GM12801 (cell line): ENCODE data around the gene HINT3.

Experiments
- TF ChIP-seq, protein P1 (sequence below): IDR thresholded peaks from one replicate; pipeline ENCODE4 v1.5.1; 2011; ENCODE audit warnings: control low read depth; ENCODE audit not compliant: insufficient read length; ENCODE audit errors: extremely low read depth

HINT3 gene

GRCh38 chr6:125956506-125957390 lies at the start of gene HINT3:
TSS of gene HINT3 (plus strand) at chr6:125956770. CDS start at chr6:125956978, 208 bp downstream.
- TF ChIP-seq, protein P1, sequence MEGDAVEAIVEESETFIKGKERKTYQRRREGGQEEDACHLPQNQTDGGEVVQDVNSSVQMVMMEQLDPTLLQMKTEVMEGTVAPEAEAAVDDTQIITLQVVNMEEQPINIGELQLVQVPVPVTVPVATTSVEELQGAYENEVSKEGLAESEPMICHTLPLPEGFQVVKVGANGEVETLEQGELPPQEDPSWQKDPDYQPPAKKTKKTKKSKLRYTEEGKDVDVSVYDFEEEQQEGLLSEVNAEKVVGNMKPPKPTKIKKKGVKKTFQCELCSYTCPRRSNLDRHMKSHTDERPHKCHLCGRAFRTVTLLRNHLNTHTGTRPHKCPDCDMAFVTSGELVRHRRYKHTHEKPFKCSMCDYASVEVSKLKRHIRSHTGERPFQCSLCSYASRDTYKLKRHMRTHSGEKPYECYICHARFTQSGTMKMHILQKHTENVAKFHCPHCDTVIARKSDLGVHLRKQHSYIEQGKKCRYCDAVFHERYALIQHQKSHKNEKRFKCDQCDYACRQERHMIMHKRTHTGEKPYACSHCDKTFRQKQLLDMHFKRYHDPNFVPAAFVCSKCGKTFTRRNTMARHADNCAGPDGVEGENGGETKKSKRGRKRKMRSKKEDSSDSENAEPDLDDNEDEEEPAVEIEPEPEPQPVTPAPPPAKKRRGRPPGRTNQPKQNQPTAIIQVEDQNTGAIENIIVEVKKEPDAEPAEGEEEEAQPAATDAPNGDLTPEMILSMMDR, result no peak

- TF ChIP-seq, protein P1, result no peak
These were observed 46.0 kb upstream of the HINT3 start for GRCh38 chr6:125910527-125910926.

GRCh38 chr6:125913145-125913544 lies 43.4 kb upstream of the HINT3 start:
- TF ChIP-seq, protein P1, result no peak

DNA sequence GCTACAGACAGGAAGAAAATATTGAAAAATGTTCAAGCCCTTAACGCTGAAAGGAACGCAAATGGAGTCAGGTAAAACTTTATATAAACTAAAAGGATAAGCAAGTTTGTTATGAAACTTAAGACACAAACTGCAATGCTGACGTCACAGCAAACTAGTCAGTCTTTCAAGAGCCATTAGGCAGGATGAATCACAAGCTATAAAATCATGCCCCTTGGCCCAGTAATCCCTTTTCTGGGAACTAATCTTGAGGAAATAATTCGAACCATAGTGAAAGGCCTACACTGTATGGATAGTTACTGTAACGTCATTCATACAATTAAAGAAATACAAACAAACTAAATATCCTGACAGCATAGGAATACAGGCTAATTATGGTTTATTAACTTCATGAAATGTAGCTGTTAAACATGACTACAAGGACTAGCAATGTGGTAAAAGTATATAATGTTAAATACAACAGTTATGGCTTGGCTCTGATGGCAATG lies 42.7 kb upstream of the HINT3 start:
- TF ChIP-seq, protein P1, result no peak

DNA sequence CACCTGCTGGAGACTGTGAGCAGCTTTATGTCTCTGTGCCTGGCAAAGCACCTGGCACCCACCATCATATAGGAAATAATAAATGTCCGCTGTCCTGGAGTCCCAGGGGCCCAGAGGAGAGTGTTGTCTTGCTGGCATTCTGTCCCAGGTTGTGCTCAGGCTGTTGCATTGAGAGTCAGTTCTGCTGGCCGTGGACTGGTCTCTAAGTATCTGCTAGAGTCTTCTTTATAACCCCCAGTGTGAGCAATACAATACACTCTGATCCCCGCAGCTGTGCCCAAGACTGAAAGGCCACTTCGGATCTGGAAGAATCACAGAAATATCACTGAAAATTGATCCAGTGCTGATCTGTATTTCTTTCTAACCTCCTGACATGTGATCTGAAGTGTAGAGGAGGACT lies 38.3 kb upstream of the HINT3 start:
- TF ChIP-seq, protein P1, result no peak

GRCh38 chr6:125918681-125919566 lies 37.6 kb upstream of the HINT3 start:
- TF ChIP-seq, protein P1, result no peak

GRCh38 chr6:125919618-125920017 lies 37.0 kb upstream of the HINT3 start:
- TF ChIP-seq, protein P1, result no peak
